Stimulated activated CD8-positive, alpha-beta memory T cell treated with anti-CD3 and anti-CD28 coated beads, Interleukin-15, amount 100 ng/mL, for 4 hours (primary cell): ENCODE results near the gene AKR1B15.

ENCODE experiments used
- DNase-seq, 2 donors: peaks; one replicate each; pipeline ENCODE4 v3.0.0-alpha.2; 2020; ENCODE audit warnings: low read depth in 2 of 2

The AKR1B15 gene

GRCh38 chr7:134618756-134619530 lies 70.0 kb downstream of the AKR1B15 start:
- DNase-seq = no peak

DNA sequence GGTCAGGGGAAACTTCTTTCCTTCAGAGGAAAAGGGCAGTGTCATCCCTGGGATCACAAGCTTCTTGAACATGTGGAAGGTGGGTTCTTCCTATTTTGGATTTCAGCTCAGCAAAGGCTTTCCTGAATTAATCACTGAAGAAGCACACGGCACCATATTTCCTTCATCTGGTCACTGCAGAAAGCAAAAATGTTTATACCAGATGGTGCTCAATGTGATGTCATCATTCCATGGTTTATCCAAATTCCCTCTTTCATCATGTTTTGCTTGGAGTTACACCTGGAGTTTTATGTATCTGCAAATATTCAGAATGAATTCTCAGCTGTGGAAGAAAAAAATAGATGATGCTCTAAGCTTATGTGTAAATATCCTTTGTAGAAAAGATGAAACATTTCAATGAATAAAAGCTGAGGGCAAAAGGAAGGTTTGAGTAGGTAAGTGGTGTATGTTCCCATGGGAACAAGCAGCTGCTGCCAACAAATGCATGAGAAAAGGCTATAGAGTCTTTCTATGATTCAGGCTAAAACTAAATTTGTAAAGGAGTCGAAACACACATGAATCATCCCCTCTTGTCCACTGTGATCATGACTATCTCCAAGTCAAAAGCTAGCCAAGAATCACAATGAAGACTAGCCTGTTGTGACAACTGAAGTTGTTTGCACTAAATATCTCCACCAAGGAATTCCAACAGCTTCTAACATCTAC lies 70.9 kb downstream of the AKR1B15 start:
- DNase-seq = no peak

DNA sequence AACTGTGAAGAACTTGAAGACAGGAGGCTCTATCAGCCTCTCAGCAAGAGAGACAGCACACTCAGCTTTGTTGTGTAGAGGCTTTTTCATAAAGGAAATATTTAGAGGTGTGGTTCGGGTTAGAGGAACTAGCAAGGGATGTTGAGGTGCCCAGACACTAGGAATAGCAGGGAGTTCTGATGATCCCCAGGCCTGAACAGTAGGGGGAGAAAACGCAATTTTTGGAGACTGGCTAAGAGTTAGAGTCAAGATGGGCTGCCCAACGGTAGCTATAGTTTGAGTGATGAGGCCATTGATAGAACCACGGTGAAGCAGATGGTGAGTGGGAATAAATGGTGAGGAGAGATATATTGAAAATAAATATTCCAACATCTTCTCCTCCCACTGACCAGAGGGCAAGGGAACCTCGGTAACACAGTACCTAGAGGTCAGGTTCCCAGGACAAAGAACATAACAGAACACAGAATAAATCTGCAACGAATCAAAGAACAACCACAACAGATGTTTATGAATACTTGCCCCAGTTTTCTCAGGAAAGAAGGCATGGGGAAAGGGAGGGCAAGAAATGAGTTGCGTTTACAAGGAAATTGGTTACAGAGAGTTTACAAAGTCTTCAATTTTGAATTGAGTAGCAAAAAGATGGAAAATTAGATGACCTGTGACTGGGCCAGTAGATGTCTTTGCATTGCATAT lies 73.5 kb downstream of the AKR1B15 start:
- DNase-seq = no peak

GRCh38 chr7:134623193-134623592 lies 74.3 kb downstream of the AKR1B15 start:
- DNase-seq = no peak

DNA sequence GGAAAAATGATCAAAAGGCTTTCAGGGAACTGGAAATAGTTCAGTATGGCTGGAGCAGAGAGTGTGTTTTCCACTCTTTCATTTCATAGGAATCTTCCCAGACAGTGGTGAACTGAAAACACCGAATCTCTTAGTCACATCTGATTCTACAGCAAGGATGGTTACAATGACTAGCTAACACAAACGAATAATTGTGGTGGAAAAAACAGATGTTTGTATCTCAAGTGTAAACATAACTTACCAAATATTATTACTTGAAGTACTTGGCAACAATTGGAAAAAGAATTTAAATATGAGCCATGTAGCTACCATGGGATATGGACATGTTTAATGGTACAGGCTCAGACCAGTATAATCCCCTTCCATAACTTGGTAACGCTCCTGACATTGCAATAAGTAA lies 76.6 kb downstream of the AKR1B15 start:
- no peak for DNase-seq

GRCh38 chr7:134627109-134627774 lies 78.3 kb downstream of the AKR1B15 start:
- no peak for DNase-seq

GRCh38 chr7:134627775-134628153 lies 78.9 kb downstream of the AKR1B15 start:
- no peak for DNase-seq

- DNase-seq = no peak
Observed at GRCh38 chr7:134629445-134629844, 80.5 kb downstream of the AKR1B15 start.
